GM23338 (cell line): ENCODE data around the gene KCNK10. TPM values are rescaled to one million over a fixed set of nuclear protein-coding genes. Genes with fewer than 3 reads are reported as not detected.

Experiments
- ATAC-seq: fragments of 200-7000 bp; cut with Tn5 transposase; 3 replicates; pipeline ENCODE4 v1.9.1; 2020
- DNase-seq: peaks from one replicate; pipeline ENCODE4 v3.0.0-alpha.2; 2015; ENCODE audit warnings: low spot score
- H2AFZ ChIP-seq: fragments of 200-600 bp; sonication (generic); 2 replicates; pipeline ENCODE4 v1.8.0; 2016; ENCODE audit warnings: antibody characterized with exemption, mild to moderate bottlenecking, moderate library complexity
- H3F3A ChIP-seq: fragments of 200-600 bp; sonication (generic); replicated peaks from 2 replicates; pipeline ENCODE4 v1.8.0; 2017; ENCODE audit warnings: antibody characterized with exemption, mixed run types, low read depth
- H3K27ac ChIP-seq: fragments of 200-600 bp; sonication (generic); 2 replicates; pipeline ENCODE4 v1.6.1; 2016; ENCODE audit warnings: low read depth
- H3K27me3 ChIP-seq: fragments of 200-600 bp; sonication (generic); 2 replicates; pipeline ENCODE4 v1.8.0; 2016; ENCODE audit warnings: mild to moderate bottlenecking, mixed run types, moderate library complexity; ENCODE audit not compliant: insufficient read depth
- H3K36me3 ChIP-seq: fragments of 200-600 bp; sonication (generic); 2 replicates; pipeline ENCODE4 v1.8.0; 2016; ENCODE audit warnings: mild to moderate bottlenecking; ENCODE audit not compliant: insufficient read depth
- H3K4me1 ChIP-seq: fragments of 200-600 bp; sonication (generic); 2 replicates; pipeline ENCODE4 v1.8.0; 2016; ENCODE audit warnings: mild to moderate bottlenecking, moderate library complexity; ENCODE audit not compliant: insufficient read depth
- H3K4me2 ChIP-seq: fragments of 200-600 bp; sonication (generic); 2 replicates; pipeline ENCODE4 v1.7.1; 2017; ENCODE audit warnings: mixed run types
- H3K4me3 ChIP-seq: fragments of 200-600 bp; sonication (generic); 2 replicates; pipeline ENCODE4 v1.6.1; 2016; ENCODE audit warnings: mixed run types
- H3K79me2 ChIP-seq: fragments of 200-600 bp; sonication (generic); replicated peaks from 2 replicates; pipeline ENCODE4 v1.8.0; 2017; ENCODE audit warnings: mild to moderate bottlenecking; ENCODE audit not compliant: insufficient read depth
- H3K9me2 ChIP-seq: fragments of 200-600 bp; sonication (generic); 2 replicates; pipeline ENCODE4 v1.8.0; 2017; ENCODE audit not compliant: insufficient read depth
- H4K20me1 ChIP-seq: fragments of 200-600 bp; sonication (generic); replicated peaks from 2 replicates; pipeline ENCODE4 v1.8.0; 2017; ENCODE audit warnings: mild to moderate bottlenecking; ENCODE audit not compliant: insufficient read depth
- H3K27ac Mint-ChIP-seq: 2 replicates; pipeline ENCODE4 v1.8.0; 2020; ENCODE audit warnings: inconsistent platforms, mild to moderate bottlenecking, moderate library complexity, mixed read lengths
- H3K27me3 Mint-ChIP-seq: 3 replicates; pipeline ENCODE4 v1.8.0; 2022; ENCODE audit warnings: low read depth, mild to moderate bottlenecking, moderate library complexity, mixed read lengths, inconsistent platforms; ENCODE audit not compliant: insufficient read depth, poor library complexity
- H3K36me3 Mint-ChIP-seq: 3 replicates; pipeline ENCODE4 v1.8.0; 2021; ENCODE audit warnings: low read depth, mild to moderate bottlenecking, inconsistent platforms, moderate library complexity, mixed read lengths
- H3K4me1 Mint-ChIP-seq: 3 replicates; pipeline ENCODE4 v1.8.0; 2020; ENCODE audit warnings: mild to moderate bottlenecking, inconsistent platforms, mixed read lengths
- H3K4me3 Mint-ChIP-seq: 3 replicates; pipeline ENCODE4 v1.8.0; 2021; ENCODE audit warnings: moderate library complexity, mild to moderate bottlenecking, inconsistent platforms, mixed read lengths
- H3K9me3 Mint-ChIP-seq: 3 replicates; pipeline ENCODE4 v1.8.0; 2020; ENCODE audit warnings: moderate library complexity, mild to moderate bottlenecking, inconsistent platforms, mixed read lengths
- CREB1 ChIP-seq: fragments of 250-450 bp; sonication (Bioruptor Pico); IDR thresholded peaks from 2 replicates; pipeline ENCODE4 v1.5.0; 2020; ENCODE audit warnings: low read depth, mild to moderate bottlenecking, moderate library complexity
- JUNB ChIP-seq: IDR thresholded peaks from one replicate; pipeline ENCODE4 v1.6.1; 2016; ENCODE audit warnings: antibody characterized with exemption; ENCODE audit not compliant: unreplicated experiment
- NANOG ChIP-seq: IDR thresholded peaks from 2 replicates; pipeline ENCODE4 v1.6.1; 2016; ENCODE audit warnings: antibody characterized with exemption, borderline replicate concordance
- ZNF114 ChIP-seq: fragments of 250-450 bp; sonication (Bioruptor Pico); IDR thresholded peaks from 2 replicates; pipeline ENCODE4 v1.5.0; 2020; ENCODE audit warnings: mild to moderate bottlenecking, moderate library complexity
- polyA plus RNA-seq: library from polyadenylated mRNA; unstranded; fragments of >200 nt; fragmentation: Nextera tagmentation; extraction: Ambion mirVana; gene quantifications from 2 replicates; pipeline ENCODE4 v1.2.1, GENCODE V29; 2016
- total RNA-seq: library from RNA; depleted of rRNA; stranded (reverse); fragments of >200 nt; shearing (Covaris generic); gene quantifications from 2 replicates; pipeline ENCODE4 v1.2.3, GENCODE V29; 2014
- TF ChIP-seq, protein P1 (sequence below): IDR thresholded peaks from one replicate; pipeline ENCODE4 v1.6.1; 2018; ENCODE audit warnings: antibody characterized with exemption; ENCODE audit not compliant: unreplicated experiment
- TF ChIP-seq, protein P2 (sequence below), 2 experiments: fragments of 200-600 bp in 1 of 2; sonication (generic) in 1 of 2; conservative IDR thresholded peaks; 2 replicates each; pipeline versions ENCODE4 v1.5.1 to v1.6.1; 2016 to 2017; ENCODE audit warnings: antibody characterized with exemption in 2 of 2, low read depth in 2 of 2, mild to moderate bottlenecking in 2 of 2, moderate library complexity in 1 of 2
- TF ChIP-seq, protein P3 (sequence below): fragments of 250-450 bp; sonication (Bioruptor Pico); IDR thresholded peaks from 2 replicates; pipeline ENCODE4 v1.5.0; 2020; ENCODE audit warnings: mild to moderate bottlenecking, moderate library complexity
- TF ChIP-seq, protein P4 (sequence below): IDR thresholded peaks from 2 replicates; pipeline ENCODE4 v1.6.1; 2016; ENCODE audit warnings: antibody characterized with exemption

The KCNK10 gene
- total and polyA plus RNA-seq, 2 experiments from 2014 or later = 0.29 to 1.0 TPM

DNA sequence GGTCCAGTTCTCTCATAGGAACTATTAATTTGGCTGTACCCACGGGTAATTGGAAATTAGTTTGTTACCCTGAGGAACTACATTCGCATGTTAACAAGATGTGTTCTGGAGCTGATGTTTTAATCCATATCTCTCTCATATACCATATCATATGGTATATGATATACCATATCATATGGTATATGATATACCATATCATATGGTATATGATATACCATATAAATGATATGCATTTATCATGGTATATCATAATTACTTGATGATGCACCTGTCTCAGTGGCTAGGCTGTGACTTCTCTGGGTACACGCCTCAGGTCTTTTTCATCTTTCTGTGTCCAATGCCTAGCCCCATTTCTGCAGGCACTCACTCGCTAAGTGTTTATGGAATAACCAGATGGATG, 13.0 kb downstream of the KCNK10 start (continued):
- TF ChIP-seq, protein P1, sequence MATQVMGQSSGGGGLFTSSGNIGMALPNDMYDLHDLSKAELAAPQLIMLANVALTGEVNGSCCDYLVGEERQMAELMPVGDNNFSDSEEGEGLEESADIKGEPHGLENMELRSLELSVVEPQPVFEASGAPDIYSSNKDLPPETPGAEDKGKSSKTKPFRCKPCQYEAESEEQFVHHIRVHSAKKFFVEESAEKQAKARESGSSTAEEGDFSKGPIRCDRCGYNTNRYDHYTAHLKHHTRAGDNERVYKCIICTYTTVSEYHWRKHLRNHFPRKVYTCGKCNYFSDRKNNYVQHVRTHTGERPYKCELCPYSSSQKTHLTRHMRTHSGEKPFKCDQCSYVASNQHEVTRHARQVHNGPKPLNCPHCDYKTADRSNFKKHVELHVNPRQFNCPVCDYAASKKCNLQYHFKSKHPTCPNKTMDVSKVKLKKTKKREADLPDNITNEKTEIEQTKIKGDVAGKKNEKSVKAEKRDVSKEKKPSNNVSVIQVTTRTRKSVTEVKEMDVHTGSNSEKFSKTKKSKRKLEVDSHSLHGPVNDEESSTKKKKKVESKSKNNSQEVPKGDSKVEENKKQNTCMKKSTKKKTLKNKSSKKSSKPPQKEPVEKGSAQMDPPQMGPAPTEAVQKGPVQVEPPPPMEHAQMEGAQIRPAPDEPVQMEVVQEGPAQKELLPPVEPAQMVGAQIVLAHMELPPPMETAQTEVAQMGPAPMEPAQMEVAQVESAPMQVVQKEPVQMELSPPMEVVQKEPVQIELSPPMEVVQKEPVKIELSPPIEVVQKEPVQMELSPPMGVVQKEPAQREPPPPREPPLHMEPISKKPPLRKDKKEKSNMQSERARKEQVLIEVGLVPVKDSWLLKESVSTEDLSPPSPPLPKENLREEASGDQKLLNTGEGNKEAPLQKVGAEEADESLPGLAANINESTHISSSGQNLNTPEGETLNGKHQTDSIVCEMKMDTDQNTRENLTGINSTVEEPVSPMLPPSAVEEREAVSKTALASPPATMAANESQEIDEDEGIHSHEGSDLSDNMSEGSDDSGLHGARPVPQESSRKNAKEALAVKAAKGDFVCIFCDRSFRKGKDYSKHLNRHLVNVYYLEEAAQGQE = no peak
- TF ChIP-seq ZNF114 (no peak), JUNB (no peak), NANOG (no peak)
- TF ChIP-seq, protein P2, sequence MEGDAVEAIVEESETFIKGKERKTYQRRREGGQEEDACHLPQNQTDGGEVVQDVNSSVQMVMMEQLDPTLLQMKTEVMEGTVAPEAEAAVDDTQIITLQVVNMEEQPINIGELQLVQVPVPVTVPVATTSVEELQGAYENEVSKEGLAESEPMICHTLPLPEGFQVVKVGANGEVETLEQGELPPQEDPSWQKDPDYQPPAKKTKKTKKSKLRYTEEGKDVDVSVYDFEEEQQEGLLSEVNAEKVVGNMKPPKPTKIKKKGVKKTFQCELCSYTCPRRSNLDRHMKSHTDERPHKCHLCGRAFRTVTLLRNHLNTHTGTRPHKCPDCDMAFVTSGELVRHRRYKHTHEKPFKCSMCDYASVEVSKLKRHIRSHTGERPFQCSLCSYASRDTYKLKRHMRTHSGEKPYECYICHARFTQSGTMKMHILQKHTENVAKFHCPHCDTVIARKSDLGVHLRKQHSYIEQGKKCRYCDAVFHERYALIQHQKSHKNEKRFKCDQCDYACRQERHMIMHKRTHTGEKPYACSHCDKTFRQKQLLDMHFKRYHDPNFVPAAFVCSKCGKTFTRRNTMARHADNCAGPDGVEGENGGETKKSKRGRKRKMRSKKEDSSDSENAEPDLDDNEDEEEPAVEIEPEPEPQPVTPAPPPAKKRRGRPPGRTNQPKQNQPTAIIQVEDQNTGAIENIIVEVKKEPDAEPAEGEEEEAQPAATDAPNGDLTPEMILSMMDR (conservative IDR thresholded peaks at IDR 0.05; ENCODE audit: low read depth in 2 of 2) = no peak

DNA sequence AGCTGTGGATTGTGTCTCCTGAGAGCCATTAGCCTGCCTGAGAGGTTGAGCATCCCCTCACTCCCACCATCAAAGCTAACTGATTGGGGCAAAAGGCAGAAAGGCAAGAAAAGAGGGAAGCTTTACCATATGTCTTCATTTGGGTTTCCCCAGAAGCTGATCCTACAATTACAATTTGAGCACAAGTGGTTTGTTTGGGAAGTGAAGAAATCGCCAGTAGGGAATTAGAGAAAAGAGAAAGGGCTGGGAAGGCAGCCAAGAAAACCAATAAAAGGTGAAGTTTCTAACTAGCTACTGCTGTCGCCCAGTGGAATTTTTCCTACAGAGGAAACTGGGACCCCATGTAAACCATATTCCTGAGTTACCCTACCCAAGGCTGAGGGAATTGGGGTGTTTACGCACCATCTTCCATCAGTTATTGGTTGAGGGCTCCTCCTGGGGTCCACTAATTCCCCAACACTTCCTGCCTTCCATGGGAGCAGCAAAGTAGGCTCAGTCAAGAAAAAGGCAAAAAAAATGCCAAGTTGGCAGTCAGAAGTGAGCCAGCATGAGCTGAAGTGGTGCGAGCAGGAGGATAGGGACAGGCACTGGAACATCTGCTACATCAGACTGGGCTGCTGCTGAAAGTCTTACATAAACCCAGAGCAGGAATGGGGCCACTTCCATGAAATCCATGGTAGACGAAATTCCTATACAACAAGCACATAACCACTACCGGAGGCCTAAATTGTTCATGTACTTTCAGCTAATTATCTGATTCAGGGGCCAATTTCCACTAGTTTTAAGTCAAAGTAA, 17.3 kb downstream of the KCNK10 start:
- Histone ChIP-seq H3K9me2 (0 out of 2 replicates have a peak, but pooled peaks cover 9% of the 10 kb centered on the region), H3K79me2 (no peaks in the 10 kb centered on the region), H3K4me2 (no peak overlapping the region), H3K27ac (no peak overlapping the region), H4K20me1 (no peaks in the 10 kb centered on the region), H3K36me3 (no peaks in the 10 kb centered on the region), H2AFZ (no peak overlapping the region), H3K4me1 (no peaks in the 10 kb centered on the region), H3F3A (no peaks in the 10 kb centered on the region), H3K27me3 (no peaks in the 10 kb centered on the region), H3K4me3 (no peak overlapping the region)
- no peak overlapping the region for H3K27ac Mint-ChIP-seq
- H3K4me1 Mint-ChIP-seq = no peaks in the 10 kb centered on the region
- H3K4me3 Mint-ChIP-seq = no peak overlapping the region
- H3K9me3 Mint-ChIP-seq = no peaks in the 10 kb centered on the region
- ATAC-seq = no peak
- no peaks in the 10 kb centered on the region for H3K27me3 Mint-ChIP-seq
- DNase-seq = no peak
- no peaks in the 10 kb centered on the region for H3K36me3 Mint-ChIP-seq
- TF ChIP-seq, protein P3, sequence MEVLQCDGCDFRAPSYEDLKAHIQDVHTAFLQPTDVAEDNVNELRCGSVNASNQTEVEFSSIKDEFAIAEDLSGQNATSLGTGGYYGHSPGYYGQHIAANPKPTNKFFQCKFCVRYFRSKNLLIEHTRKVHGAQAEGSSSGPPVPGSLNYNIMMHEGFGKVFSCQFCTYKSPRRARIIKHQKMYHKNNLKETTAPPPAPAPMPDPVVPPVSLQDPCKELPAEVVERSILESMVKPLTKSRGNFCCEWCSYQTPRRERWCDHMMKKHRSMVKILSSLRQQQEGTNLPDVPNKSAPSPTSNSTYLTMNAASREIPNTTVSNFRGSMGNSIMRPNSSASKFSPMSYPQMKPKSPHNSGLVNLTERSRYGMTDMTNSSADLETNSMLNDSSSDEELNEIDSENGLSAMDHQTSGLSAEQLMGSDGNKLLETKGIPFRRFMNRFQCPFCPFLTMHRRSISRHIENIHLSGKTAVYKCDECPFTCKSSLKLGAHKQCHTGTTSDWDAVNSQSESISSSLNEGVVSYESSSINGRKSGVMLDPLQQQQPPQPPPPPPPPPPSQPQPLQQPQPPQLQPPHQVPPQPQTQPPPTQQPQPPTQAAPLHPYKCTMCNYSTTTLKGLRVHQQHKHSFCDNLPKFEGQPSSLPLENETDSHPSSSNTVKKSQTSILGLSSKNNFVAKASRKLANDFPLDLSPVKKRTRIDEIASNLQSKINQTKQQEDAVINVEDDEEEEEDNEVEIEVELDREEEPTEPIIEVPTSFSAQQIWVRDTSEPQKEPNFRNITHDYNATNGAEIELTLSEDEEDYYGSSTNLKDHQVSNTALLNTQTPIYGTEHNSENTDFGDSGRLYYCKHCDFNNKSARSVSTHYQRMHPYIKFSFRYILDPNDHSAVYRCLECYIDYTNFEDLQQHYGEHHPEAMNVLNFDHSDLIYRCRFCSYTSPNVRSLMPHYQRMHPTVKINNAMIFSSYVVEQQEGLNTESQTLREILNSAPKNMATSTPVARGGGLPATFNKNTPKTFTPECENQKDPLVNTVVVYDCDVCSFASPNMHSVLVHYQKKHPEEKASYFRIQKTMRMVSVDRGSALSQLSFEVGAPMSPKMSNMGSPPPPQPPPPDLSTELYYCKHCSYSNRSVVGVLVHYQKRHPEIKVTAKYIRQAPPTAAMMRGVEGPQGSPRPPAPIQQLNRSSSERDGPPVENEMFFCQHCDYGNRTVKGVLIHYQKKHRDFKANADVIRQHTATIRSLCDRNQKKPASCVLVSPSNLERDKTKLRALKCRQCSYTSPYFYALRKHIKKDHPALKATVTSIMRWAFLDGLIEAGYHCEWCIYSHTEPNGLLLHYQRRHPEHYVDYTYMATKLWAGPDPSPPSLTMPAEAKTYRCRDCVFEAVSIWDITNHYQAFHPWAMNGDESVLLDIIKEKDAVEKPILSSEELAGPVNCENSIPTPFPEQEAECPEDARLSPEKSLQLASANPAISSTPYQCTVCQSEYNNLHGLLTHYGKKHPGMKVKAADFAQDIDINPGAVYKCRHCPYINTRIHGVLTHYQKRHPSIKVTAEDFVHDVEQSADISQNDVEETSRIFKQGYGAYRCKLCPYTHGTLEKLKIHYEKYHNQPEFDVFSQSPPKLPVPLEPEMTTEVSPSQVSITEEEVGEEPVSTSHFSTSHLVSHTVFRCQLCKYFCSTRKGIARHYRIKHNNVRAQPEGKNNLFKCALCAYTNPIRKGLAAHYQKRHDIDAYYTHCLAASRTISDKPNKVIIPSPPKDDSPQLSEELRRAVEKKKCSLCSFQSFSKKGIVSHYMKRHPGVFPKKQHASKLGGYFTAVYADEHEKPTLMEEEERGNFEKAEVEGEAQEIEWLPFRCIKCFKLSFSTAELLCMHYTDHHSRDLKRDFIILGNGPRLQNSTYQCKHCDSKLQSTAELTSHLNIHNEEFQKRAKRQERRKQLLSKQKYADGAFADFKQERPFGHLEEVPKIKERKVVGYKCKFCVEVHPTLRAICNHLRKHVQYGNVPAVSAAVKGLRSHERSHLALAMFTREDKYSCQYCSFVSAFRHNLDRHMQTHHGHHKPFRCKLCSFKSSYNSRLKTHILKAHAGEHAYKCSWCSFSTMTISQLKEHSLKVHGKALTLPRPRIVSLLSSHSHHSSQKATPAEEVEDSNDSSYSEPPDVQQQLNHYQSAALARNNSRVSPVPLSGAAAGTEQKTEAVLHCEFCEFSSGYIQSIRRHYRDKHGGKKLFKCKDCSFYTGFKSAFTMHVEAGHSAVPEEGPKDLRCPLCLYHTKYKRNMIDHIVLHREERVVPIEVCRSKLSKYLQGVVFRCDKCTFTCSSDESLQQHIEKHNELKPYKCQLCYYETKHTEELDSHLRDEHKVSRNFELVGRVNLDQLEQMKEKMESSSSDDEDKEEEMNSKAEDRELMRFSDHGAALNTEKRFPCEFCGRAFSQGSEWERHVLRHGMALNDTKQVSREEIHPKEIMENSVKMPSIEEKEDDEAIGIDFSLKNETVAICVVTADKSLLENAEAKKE = no peak
- TF ChIP-seq, protein P4, sequence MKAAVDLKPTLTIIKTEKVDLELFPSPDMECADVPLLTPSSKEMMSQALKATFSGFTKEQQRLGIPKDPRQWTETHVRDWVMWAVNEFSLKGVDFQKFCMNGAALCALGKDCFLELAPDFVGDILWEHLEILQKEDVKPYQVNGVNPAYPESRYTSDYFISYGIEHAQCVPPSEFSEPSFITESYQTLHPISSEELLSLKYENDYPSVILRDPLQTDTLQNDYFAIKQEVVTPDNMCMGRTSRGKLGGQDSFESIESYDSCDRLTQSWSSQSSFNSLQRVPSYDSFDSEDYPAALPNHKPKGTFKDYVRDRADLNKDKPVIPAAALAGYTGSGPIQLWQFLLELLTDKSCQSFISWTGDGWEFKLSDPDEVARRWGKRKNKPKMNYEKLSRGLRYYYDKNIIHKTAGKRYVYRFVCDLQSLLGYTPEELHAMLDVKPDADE = no peak
- TF ChIP-seq NANOG (no peak), CREB1 (CRISPR knock-in tag) (no peak), JUNB (no peak), ZNF114 (no peak)
